ENCODE data around the gene PCAT6. TPM values are rescaled to one million over a fixed set of nuclear protein-coding genes. Genes with fewer than 3 reads are reported as not detected.

Gene PCAT6
- total RNA-seq, 1 donor from 2014 or later, result 5.6 TPM

DNA sequence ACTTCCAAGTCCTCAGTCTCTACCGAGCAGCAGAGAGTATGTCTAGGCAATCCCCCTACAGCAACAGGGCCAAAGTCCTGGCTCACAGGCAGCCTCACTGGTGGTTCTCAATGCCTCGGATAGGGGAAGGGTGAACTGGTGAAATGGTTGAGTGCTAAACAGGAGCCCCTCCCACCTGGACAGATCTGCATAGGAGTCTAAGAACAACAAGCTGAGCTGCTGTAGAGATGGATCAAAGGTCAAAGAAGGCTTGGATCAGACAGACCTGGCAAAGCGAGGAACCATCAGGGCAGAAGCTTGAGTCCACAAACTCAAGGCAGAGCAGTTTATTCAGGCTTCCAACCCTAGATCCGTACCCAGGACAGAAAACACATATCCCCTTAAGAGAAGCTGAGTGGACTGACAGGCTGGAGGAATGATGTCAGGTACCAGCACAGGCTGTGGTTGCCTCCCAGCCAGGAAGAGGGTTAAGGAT lies 46.4 kb downstream of the PCAT6 start:
- Mint-ChIP-seq H3K9me3 (ENCODE audit: low read depth) (no peaks in the 10 kb centered on the region), H3K4me1 (ENCODE audit: low read depth) (peaks cover 15% of the 10 kb centered on the region), H3K4me3 (ENCODE audit: low read depth) (no peak overlapping the region), H3K36me3 (ENCODE audit: insufficient read depth) (peaks cover 22% of the 10 kb centered on the region), H3K27me3 (no peaks in the 10 kb centered on the region), H3K27ac (peak overlapping the region; percentile 77)
- no peak for DNase-seq (ENCODE audit: low spot score, unreplicated experiment)
- no peak for TF ChIP-seq CTCF (IDR thresholded peaks at IDR 0.05; ENCODE audit: unreplicated experiment)

GRCh38 chr1:202858331-202858730 lies 47.6 kb downstream of the PCAT6 start:
- H3K36me3 Mint-ChIP-seq (ENCODE audit: insufficient read depth), result peaks cover 20% of the 10 kb centered on the region
- H3K4me3 Mint-ChIP-seq (ENCODE audit: low read depth), result no peak overlapping the region
- no peaks in the 10 kb centered on the region for H3K27me3 Mint-ChIP-seq
- peaks cover 21% of the 10 kb centered on the region for H3K4me1 Mint-ChIP-seq (ENCODE audit: low read depth)
- DNase-seq (ENCODE audit: low spot score, unreplicated experiment), result no peak
- H3K27ac Mint-ChIP-seq, result peak overlapping the region; percentile 56
- no peaks in the 10 kb centered on the region for H3K9me3 Mint-ChIP-seq (ENCODE audit: low read depth)
- TF ChIP-seq CTCF (IDR thresholded peaks at IDR 0.05; ENCODE audit: unreplicated experiment), result no peak

DNA sequence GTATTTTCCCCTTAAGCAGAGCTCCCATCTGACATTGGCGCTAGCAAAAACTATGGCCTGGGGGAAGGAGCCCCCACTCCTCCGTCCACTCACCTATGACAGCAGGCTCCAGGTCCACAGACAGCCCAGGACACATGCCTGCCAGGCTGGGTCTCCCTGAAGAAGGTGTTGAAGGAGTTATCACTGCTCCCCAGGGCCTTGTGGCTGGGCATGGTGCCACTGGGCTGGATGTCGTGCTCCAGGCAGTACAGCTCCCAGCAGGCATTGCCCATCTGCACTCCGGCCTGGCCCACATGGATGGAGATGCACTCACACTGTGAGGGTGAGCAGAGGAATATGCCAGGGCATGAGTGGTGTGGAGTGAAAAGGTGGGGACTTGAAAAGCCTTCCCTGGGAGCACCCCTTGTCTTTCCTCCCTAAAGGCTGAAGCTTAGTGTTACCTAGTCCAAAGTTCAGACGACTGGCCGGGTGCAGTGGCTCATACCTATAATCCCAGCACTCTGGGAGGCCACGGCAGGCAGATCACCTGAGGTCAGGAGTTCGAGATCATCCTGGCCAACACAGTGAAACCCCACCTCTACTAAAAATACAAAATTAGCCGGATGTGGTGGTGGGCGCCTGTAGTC lies 48.1 kb downstream of the PCAT6 start:
- no peaks in the 10 kb centered on the region for H3K9me3 Mint-ChIP-seq (ENCODE audit: low read depth)
- TF ChIP-seq CTCF (IDR thresholded peaks at IDR 0.05; ENCODE audit: unreplicated experiment), result no peak
- DNase-seq (ENCODE audit: low spot score, unreplicated experiment), result no peak
- peaks cover 23% of the 10 kb centered on the region for H3K4me1 Mint-ChIP-seq (ENCODE audit: low read depth)
- H3K27ac Mint-ChIP-seq, result peak overlapping the region; percentile 56
- peaks cover 20% of the 10 kb centered on the region for H3K36me3 Mint-ChIP-seq (ENCODE audit: insufficient read depth)
- H3K4me3 Mint-ChIP-seq (ENCODE audit: low read depth), result no peak overlapping the region
- no peaks in the 10 kb centered on the region for H3K27me3 Mint-ChIP-seq

DNA sequence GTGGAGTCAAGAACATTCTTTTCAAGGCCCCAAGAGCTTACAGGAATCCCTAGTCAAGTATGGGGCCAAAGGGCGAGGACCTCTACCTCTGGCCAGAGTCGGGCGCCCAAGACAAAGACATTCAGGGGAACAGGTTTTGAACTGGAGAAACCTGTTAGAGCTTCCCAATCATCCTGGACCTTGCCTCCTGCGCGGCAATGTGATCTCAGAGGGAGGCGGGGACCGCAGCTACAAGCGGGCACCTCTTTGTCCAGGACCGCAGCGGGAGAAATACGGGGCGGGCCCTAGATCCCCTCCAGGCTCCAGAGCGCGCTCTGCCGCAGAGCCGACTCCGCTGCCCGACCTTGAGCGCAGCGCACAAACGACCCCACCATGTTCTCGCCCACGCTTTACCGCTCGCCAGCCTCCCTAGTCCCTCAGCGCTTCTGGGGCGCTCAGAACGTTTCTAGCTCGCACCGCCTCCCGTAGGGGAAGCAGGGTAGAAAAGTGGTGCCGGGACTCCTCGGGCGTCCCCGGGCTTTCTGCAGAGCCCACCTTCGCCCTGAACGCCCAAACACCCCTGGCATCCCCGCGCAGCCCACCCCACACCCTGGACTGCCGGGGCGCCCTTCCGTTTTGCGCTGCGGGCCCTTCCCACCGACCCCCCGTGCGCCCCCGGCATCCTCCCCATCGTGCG lies 50.1 kb downstream of the PCAT6 start:
- Mint-ChIP-seq H3K9me3 (ENCODE audit: low read depth) (no peaks in the 10 kb centered on the region), H3K27me3 (no peaks in the 10 kb centered on the region), H3K27ac (peak overlapping the region; percentile 100), H3K4me3 (ENCODE audit: low read depth) (peak overlapping the region; percentile 96), H3K4me1 (ENCODE audit: low read depth) (peaks cover 39% of the 10 kb centered on the region), H3K36me3 (ENCODE audit: insufficient read depth) (peaks cover 14% of the 10 kb centered on the region)
- peak; percentile 66 for DNase-seq (ENCODE audit: low spot score, unreplicated experiment)
- no peak for TF ChIP-seq CTCF (IDR thresholded peaks at IDR 0.05; ENCODE audit: unreplicated experiment)

Other genes with a start within 250 kb of the PCAT6 start
- 1.4 and 1.8 TPM in 2 replicates for gene SYT2, start 100.5 kb upstream of the PCAT6 start, total RNA-seq
- gene KDM5B, start 2.5 kb upstream of the PCAT6 start, total RNA-seq, result 312 and 316 TPM in 2 replicates
- gene RABIF, start 78.2 kb downstream of the PCAT6 start, total RNA-seq, result 9.7 and 10.7 TPM in 2 replicates
- 32.3 and 34.1 TPM in 2 replicates for gene KLHL12, start 116.3 kb downstream of the PCAT6 start, total RNA-seq
- 41.5 and 45.7 TPM in 2 replicates for gene ADIPOR1, start 147.4 kb downstream of the PCAT6 start, total RNA-seq
- 27.5 and 27.7 TPM in 2 replicates for gene CYB5R1, start 156.3 kb downstream of the PCAT6 start, total RNA-seq
- 74.3 and 77.4 TPM in 2 replicates for gene TMEM183A, start 196.4 kb downstream of the PCAT6 start, total RNA-seq
- 0.87 and 1.2 TPM in 2 replicates for gene PPFIA4, start 215.5 kb downstream of the PCAT6 start, total RNA-seq